Cardiac fibroblast (primary cell): ENCODE measurements around the gene ROBO4.

ENCODE experiments used
- DNase-seq, 2 donors: peaks; one replicate each; pipeline versions ENCODE4 v3.0.0 to v3.0.0-alpha.2; 2010; ENCODE audit warnings: low read depth in 2 of 2
- H3K4me3 ChIP-seq, 2 donors: replicated peaks in 1 of 2; 1 replicate in 1 of 2; 2 replicates in 1 of 2; pipeline ENCODE4 v1.5.1; 2011; ENCODE audit warnings: low read depth in 2 of 2, low read length in 2 of 2, mild to moderate bottlenecking in 2 of 2, moderate library complexity in 1 of 2
- TF ChIP-seq, protein P1 (sequence below): IDR thresholded peaks from one replicate; pipeline ENCODE4 v1.5.1; 2011; ENCODE audit warnings: low read depth, mild to moderate bottlenecking, low read length, inconsistent platforms

Gene ROBO4

GRCh38 chr11:124875943-124876817 lies 21.5 kb downstream of the ROBO4 start:
- TF ChIP-seq, protein P1, sequence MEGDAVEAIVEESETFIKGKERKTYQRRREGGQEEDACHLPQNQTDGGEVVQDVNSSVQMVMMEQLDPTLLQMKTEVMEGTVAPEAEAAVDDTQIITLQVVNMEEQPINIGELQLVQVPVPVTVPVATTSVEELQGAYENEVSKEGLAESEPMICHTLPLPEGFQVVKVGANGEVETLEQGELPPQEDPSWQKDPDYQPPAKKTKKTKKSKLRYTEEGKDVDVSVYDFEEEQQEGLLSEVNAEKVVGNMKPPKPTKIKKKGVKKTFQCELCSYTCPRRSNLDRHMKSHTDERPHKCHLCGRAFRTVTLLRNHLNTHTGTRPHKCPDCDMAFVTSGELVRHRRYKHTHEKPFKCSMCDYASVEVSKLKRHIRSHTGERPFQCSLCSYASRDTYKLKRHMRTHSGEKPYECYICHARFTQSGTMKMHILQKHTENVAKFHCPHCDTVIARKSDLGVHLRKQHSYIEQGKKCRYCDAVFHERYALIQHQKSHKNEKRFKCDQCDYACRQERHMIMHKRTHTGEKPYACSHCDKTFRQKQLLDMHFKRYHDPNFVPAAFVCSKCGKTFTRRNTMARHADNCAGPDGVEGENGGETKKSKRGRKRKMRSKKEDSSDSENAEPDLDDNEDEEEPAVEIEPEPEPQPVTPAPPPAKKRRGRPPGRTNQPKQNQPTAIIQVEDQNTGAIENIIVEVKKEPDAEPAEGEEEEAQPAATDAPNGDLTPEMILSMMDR: peak; percentile 53
- H3K4me3 ChIP-seq: peak overlapping the region; percentile 63 to 68
- DNase-seq: peak; percentile 95 to 98

- peak overlapping the region in 1 of 2 donors; percentile 63 for H3K4me3 ChIP-seq
- no peak for DNase-seq
- TF ChIP-seq, protein P1: no peak
These were observed 22.3 kb downstream of the ROBO4 start for GRCh38 chr11:124875401-124875800.

- TF ChIP-seq, protein P1: no peak
These were observed 23.0 kb downstream of the ROBO4 start for GRCh38 chr11:124874571-124875255.

DNA sequence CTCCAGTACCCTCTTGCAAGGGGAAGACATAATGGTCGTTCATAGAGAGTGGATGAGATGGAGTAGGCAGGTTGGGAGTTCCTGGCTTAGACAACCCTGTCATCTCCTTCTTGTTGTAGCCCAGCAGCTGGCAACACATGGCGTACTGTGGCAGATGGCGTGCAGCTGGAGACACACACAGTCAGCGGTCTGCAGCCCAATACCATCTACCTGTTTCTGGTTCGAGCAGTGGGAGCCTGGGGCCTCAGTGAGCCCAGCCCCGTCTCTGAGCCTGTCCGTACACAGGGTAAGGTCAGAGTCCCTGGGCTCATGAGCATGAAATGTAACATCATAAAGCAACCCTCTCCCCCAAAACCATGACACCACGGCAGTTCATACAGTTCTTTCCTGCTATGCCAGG lies 23.7 kb downstream of the ROBO4 start:
- no peak for DNase-seq
- H3K4me3 ChIP-seq: no peak overlapping the region
- TF ChIP-seq, protein P1: no peak

More at GRCh38 chr11:124874571-124875255, 23.0 kb downstream of the ROBO4 start:
- no peak overlapping the region for H3K4me3 ChIP-seq
- DNase-seq: no peak

DNA sequence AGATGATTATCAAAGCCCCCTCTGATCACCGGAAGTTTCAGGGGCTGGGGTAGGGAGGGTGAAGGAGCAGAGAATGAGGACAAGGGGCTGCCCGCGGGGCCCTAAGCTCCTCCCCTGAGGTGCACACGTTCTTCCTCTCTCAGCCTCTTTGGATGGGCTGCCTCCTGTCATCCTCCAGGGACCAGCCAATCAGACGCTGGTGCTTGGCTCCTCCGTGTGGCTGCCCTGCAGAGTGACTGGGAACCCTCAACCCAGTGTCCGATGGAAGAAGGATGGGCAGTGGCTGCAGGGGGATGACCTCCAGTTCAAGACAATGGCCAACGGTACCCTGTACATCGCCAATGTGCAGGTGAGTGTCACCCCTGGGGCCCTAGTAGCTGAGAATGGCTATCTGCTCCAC lies 24.9 kb downstream of the ROBO4 start:
- TF ChIP-seq, protein P1: no peak

DNA sequence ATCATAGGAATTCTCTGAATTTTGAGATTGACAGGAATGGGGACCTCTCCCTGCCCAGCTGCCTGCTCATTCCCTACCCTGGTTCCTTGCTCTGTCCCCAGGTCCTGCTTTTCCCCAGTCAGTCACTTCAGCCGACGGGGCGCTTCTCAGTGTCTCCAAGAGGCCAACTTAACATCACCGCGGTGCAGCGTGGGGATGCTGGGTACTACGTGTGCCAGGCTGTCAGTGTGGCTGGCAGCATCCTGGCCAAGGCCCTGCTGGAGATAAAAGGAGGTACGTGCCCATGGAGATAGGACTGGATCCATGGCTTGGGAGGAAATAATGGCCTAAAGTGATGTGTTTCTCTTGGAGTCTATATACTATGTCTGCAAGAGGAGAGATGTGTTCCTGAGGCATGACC lies 25.4 kb downstream of the ROBO4 start:
- H3K4me3 ChIP-seq: no peak overlapping the region
- DNase-seq: no peak
- TF ChIP-seq, protein P1: no peak

More for the DNA sequence above, 24.9 kb downstream of the ROBO4 start:
- no peak for DNase-seq
- H3K4me3 ChIP-seq: no peak overlapping the region
